ENCODE results near the gene HSD17B11.
"Not testable (repeated sequence)": the region's sequence is repeated elsewhere in the genome, so short reads cannot be mapped to it uniquely, and the experiment has no call there.

Gene HSD17B11

DNA sequence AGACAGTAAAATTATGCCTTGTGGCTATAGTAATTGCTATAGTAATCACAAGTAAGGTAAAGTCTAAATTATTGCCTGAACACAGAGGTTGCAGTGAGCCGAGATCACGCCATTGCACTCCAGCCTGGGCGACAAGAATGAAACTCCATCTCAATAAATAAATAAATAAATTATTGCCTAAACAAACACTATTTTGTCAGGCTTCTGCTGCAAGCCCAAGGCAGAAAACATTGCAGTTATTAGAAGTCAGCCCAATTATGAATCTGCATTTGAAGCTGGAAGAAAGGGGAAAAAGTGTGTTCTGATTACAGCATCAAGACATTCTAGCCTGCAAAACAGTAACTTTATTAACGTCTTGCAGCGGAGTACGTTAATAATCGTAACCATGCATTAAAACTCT is 85.4 kb downstream of the HSD17B11 start:
- DNase-seq (ENCODE audit: low read depth in 2 of 2), result no peak

DNA sequence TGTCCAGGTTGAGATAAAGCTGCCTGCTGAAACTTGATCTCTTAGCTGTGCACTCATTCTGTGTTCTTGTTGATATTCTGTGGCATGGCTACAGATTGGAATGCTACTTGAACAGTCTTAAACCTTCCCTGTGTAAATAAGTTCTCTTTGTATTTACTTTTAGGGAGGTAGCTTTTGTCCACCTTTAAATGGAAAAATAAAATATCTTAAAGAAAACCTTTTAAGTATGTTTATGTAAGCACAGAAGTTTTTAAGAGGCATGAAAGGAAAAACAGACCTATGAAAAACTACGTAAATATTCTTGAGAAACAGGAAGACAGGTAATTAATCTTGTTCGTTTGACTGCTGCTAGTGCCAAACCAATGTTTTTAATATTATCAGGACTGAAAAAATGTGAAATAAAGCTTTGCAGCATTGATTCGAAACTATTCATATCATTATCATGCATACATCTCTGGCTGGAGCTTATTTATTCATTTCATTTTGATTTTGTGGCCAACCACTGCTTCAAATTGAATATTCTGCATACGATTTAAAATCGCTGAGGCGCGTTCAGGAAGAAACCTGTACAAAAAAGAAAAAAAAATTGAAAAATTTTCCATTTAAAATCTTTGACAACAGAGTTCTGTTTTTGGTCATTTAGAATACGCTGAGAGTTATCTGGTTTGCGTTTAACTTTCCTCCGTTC is 86.1 kb downstream of the HSD17B11 start:
- DNase-seq (ENCODE audit: low read depth in 2 of 2), result no peak

DNA sequence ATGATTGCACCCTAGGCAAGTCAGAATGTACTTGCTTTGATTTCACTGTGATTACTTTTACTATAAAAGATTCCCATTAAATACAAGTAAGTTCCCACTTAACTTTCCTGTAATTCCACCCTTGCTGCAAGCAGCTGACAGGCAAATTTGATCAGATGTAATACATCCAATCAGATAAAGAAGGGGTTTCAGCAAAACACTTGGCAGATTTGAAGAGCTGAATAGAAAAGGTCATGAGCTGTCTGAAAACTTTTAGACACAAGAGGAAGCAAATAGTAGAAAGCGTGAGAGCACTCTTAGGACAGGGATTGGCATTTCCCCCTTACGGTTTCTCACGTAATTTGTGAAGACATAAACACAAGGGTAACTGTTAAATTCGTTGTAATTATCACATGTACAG is 91.1 kb downstream of the HSD17B11 start:
- no peak for DNase-seq (ENCODE audit: low read depth in 2 of 2)

DNA sequence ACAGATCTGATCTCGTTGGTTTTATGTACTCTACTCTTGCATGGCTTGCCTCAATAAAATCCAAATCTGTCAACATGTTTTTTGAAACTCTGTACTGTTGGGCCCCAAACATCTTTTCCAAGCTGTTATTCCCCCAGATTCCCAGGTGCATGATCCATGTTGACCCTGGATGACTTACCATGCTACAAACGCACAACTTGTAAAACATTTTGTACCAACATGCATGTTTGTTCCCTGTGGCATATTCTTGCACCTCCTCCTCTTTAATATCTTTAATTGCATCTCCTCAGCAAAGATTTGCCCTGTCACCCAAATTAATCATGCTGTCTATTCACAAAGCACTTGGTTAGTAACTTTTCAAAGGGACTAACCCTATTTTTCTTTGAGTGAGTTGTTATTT is 92.6 kb downstream of the HSD17B11 start:
- no peak for DNase-seq (ENCODE audit: low read depth in 2 of 2)

DNA sequence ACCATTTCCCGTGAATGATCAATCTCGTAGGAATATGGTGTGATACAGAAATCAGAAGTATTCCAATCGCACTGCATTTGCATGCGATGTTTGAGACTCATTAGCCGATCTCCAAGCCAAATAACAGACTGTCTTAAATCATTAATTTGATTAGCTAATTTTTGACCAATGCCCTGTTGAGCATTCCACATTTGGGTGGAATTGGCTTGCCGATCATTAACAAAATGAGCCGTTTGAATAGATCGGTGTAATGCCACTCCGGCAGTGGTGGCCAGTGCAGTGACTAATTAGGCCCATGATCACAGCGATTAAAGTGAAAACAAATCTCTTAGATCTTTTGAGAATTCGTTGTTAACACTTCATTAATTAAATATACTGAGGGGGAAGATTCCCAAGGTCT is 96.1 kb downstream of the HSD17B11 start:
- DNase-seq (ENCODE audit: low read depth in 2 of 2), result not testable (repeated sequence)

DNA sequence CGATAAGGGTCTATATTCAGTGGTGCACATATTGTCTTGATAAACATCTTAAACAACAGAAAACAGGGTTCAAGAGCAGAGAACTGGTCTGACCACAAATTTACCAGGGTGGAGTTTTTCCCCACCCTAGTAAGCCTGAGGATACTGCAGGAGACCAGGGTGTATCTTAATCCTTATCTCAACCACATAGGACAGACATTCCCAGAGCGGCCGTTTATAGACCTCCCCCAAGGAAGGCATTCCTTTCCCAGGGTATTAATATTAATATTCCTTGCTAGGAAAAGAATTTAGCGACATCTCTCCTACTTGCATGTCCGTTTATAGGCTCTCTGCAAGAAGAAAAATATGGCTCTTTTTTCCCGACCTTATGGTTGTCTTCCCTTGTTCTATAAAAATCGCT is 97.1 kb downstream of the HSD17B11 start:
- DNase-seq (ENCODE audit: low read depth in 2 of 2), result not testable (repeated sequence)

DNA sequence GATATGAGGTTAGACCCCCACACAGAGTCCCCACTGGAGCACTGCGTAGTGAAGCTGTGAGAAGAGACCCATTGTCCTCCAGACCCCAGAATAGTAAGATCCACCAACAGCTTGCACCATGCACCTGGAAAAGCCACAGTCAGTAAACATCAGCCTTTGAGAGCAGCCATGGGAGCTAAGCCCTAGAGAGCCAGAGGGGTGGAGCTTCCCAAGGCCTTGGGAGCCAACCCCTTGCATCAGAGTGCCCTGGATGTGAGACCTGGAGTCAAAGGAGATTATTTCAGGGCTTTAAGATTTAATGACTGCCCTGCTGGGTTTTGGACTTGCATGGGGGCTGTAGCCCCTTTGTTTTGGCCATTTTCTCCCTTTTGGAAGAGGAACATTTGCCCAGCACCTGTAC is 104.0 kb downstream of the HSD17B11 start:
- no peak for DNase-seq (ENCODE audit: low read depth in 2 of 2)

Measured in fibroblast of skin of left quadriceps (primary cell).